ENCODE measurements around the gene MARK1.

DNA sequence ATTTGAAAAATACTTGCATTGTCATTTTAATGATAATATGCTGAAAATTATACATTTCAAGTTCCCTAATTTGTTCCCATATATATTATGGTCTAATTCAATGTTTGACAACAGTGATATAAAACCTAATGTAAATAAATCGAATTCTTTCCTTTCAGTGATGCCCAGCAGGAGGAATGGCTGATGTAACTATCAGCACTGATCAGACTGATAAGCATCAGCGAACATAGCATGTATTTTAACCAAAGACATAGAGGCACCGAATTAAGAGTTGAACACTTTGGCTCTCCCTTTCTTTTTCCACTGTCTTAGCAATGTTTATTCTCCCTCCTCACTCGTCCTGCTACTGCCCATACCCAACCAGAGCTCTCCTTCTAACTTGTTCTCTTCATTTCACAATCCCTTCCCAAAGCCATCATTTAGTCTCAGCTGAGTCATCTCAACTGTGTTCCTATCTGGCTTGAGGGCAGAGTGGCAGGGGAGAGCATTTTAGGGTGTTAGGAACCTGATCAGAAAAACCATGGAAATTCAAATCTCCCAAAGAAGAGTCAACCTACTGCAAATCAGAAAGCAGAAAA is 103.4 kb downstream of the MARK1 start:
- no peak for TF ChIP-seq FOXK1 (CRISPR knock-in tag; IDR thresholded peaks at IDR 0.05; ENCODE audit: borderline replicate concordance)
- TF ChIP-seq REST (IDR thresholded peaks at IDR 0.05; ENCODE audit: borderline replicate concordance), result no peak
- TF ChIP-seq REST (CRISPR knock-in tag; IDR thresholded peaks at IDR 0.05; ENCODE audit: low read depth), result no peak
- no peak for TF ChIP-seq SMAD4 (CRISPR knock-in tag; conservative IDR thresholded peaks at IDR 0.05)
- TF ChIP-seq TRIM25 (IDR thresholded peaks at IDR 0.05; ENCODE audit: borderline replicate concordance), result no peak
- no peak for TF ChIP-seq TCF7 (IDR thresholded peaks at IDR 0.05; ENCODE audit: borderline replicate concordance)
- TF ChIP-seq FOXA1 (IDR thresholded peaks at IDR 0.05; ENCODE audit: borderline replicate concordance), result no peak
- TF ChIP-seq NFE2 (IDR thresholded peaks at IDR 0.05; ENCODE audit: low read depth), result no peak
- no peak for TF ChIP-seq MYC (IDR thresholded peaks at IDR 0.05; ENCODE audit: low read depth, low read length)
- no peak for TF ChIP-seq MYC (CRISPR knock-in tag; IDR thresholded peaks at IDR 0.05; ENCODE audit: borderline replicate concordance, low read depth)
- TF ChIP-seq CTCF (IDR thresholded peaks at IDR 0.05 in 2 of 3, conservative IDR thresholded peaks at IDR 0.05 in 1 of 3; ENCODE audit: insufficient read depth in 2 of 3, low read depth in 1 of 3, low read length in 3 of 3), result no peak
- TF ChIP-seq NFYB (IDR thresholded peaks at IDR 0.05; ENCODE audit: extremely low read depth, insufficient read length), result no peak
- TF ChIP-seq ZNF57 (CRISPR knock-in tag; IDR thresholded peaks at IDR 0.05), result no peak
- TF ChIP-seq POLR3A (IDR thresholded peaks at IDR 0.05; ENCODE audit: borderline replicate concordance, extremely low read depth, insufficient read depth, insufficient read length), result no peak
- TF ChIP-seq ZNF76 (CRISPR knock-in tag; IDR thresholded peaks at IDR 0.05; ENCODE audit: borderline replicate concordance), result no peak
- TF ChIP-seq ELF4 (CRISPR knock-in tag; IDR thresholded peaks at IDR 0.05), result no peak

Measured in K562 (cell line).